ENCODE measurements around the gene RAB5B. TPM values are rescaled to one million over a fixed set of nuclear protein-coding genes. Genes with fewer than 3 reads are reported as not detected.
"Not testable (repeated sequence)": the region's sequence is repeated elsewhere in the genome, so short reads cannot be mapped to it uniquely, and the experiment has no call there.

The RAB5B gene
- total RNA-seq, 6 experiments from 2014 or later, result 90.2 to 107 (median 96.5) TPM

GRCh38 chr12:55979069-55979468 lies 5.2 kb downstream of the RAB5B start:
- TF ChIP-seq CTCF (IDR thresholded peaks at IDR 0.05), result no peak
- no peak overlapping the region for H3K4me3 Mint-ChIP-seq
- H3K36me3 Mint-ChIP-seq (ENCODE audit: low read depth), result peaks cover 28% of the 10 kb centered on the region
- H3K27me3 Mint-ChIP-seq (ENCODE audit: insufficient read depth), result no peaks in the 10 kb centered on the region; the same call in 1 of the 2 replicates
- peaks cover 16% of the 10 kb centered on the region for H3K4me1 Mint-ChIP-seq (ENCODE audit: low read depth)
- no peak overlapping the region for H3K27ac Mint-ChIP-seq
- H3K9me3 Mint-ChIP-seq, result no peaks in the 10 kb centered on the region
- no peak for DNase-seq

GRCh38 chr12:55981882-55982281 lies 8.0 kb downstream of the RAB5B start:
- not testable (repeated sequence) for H3K4me1 Mint-ChIP-seq (ENCODE audit: low read depth); H3K4me3 Mint-ChIP-seq; H3K27ac Mint-ChIP-seq; DNase-seq; H3K27me3 Mint-ChIP-seq (ENCODE audit: insufficient read depth); H3K9me3 Mint-ChIP-seq
- peaks cover 23% of the 10 kb centered on the region for H3K36me3 Mint-ChIP-seq (ENCODE audit: low read depth)

GRCh38 chr12:55982319-55982936 lies 8.6 kb downstream of the RAB5B start:
- TF ChIP-seq CTCF (IDR thresholded peaks at IDR 0.05), result no peak
- Mint-ChIP-seq H3K27ac (no peak overlapping the region; the same call in 1 of the 2 replicates), H3K9me3 (no peaks in the 10 kb centered on the region), H3K4me1 (ENCODE audit: low read depth) (0 out of 2 replicates have a peak, but pooled peaks cover 8% of the 10 kb centered on the region), H3K36me3 (ENCODE audit: low read depth) (peaks cover 23% of the 10 kb centered on the region), H3K27me3 (ENCODE audit: insufficient read depth) (no peaks in the 10 kb centered on the region; the same call in 1 of the 2 replicates), H3K4me3 (no peak overlapping the region)
- no peak for DNase-seq

GRCh38 chr12:55983232-55983842 lies 9.5 kb downstream of the RAB5B start:
- no peaks in the 10 kb centered on the region; the same call in 1 of the 2 replicates for H3K27me3 Mint-ChIP-seq (ENCODE audit: insufficient read depth)
- DNase-seq, result no peak
- H3K4me3 Mint-ChIP-seq, result no peak overlapping the region
- H3K9me3 Mint-ChIP-seq, result no peaks in the 10 kb centered on the region
- peaks cover 22% of the 10 kb centered on the region for H3K36me3 Mint-ChIP-seq (ENCODE audit: low read depth)
- 0 out of 2 replicates have a peak, but pooled peaks cover 8% of the 10 kb centered on the region for H3K4me1 Mint-ChIP-seq (ENCODE audit: low read depth)
- no peak for TF ChIP-seq CTCF (IDR thresholded peaks at IDR 0.05)
- H3K27ac Mint-ChIP-seq, result no peak overlapping the region

GRCh38 chr12:55984861-55985260 lies 11.0 kb downstream of the RAB5B start:
- Mint-ChIP-seq H3K4me3 (no peak overlapping the region), H3K27me3 (ENCODE audit: insufficient read depth) (no peaks in the 10 kb centered on the region), H3K27ac (no peak overlapping the region), H3K36me3 (ENCODE audit: low read depth) (peaks cover 16% of the 10 kb centered on the region), H3K9me3 (no peaks in the 10 kb centered on the region), H3K4me1 (ENCODE audit: low read depth) (no peaks in the 10 kb centered on the region)
- no peak for TF ChIP-seq CTCF (IDR thresholded peaks at IDR 0.05)
- DNase-seq, result no peak

DNA sequence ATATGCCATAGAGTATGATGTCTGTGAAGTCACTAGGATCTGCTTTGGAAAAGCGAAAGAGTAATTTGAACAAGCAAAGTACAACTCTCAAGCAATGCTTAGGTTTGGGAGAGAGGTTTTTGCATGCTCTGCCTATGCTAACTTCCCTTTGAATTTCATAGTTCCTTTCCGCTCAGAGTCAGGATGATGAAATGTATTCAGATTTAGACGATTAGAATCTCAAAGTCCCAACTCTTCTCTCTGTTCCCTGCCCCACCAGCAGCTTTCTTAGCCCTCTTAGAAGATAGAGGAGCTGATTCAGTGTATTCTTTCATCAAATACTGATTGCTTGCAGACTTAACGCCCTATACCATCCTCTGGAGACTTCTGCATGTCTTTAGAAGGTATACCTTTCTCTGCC lies 11.5 kb downstream of the RAB5B start:
- no peak overlapping the region for H3K27ac Mint-ChIP-seq
- no peaks in the 10 kb centered on the region for H3K9me3 Mint-ChIP-seq
- no peak for DNase-seq
- peaks cover 21% of the 10 kb centered on the region for H3K36me3 Mint-ChIP-seq (ENCODE audit: low read depth)
- H3K27me3 Mint-ChIP-seq (ENCODE audit: insufficient read depth), result no peaks in the 10 kb centered on the region
- no peak for TF ChIP-seq CTCF (IDR thresholded peaks at IDR 0.05)
- no peak overlapping the region for H3K4me3 Mint-ChIP-seq
- H3K4me1 Mint-ChIP-seq (ENCODE audit: low read depth), result no peaks in the 10 kb centered on the region

DNA sequence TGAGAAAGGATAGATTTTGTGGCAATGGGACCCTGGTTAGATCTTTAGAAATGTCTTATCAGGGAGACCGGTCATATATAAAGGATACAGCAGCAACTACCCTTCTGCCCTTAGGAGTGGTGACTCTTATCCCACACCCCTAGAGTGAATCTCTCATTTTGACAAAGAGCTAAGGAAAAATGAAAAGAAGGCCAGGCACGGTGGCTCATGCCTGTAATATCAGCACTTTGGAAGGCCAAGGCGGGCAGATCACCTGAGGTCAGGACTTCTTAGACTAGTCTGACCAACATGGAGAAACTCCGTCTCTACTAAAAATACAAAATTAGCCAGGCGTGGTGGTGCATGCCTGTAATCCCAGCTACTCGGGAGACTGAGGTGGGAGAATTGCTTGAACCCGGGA lies 12.1 kb downstream of the RAB5B start:
- not testable (repeated sequence) for H3K4me1 Mint-ChIP-seq (ENCODE audit: low read depth); H3K9me3 Mint-ChIP-seq; H3K27ac Mint-ChIP-seq; H3K4me3 Mint-ChIP-seq; DNase-seq; H3K27me3 Mint-ChIP-seq (ENCODE audit: insufficient read depth)
- H3K36me3 Mint-ChIP-seq (ENCODE audit: low read depth), result peaks cover 27% of the 10 kb centered on the region

All from HFFc6 (cell line).